Measurements from ENCODE around the gene ZNF107. TPM values are rescaled to one million over a fixed set of nuclear protein-coding genes. Genes with fewer than 3 reads are reported as not detected.
A peak's percentile ranks its signal among the peaks of the same experiment; 100 is the strongest.

ZNF107 gene
- 2.0 and 3.6 TPM in 2 replicates for total RNA-seq (2012; rRNA removed)
- polyA plus RNA-seq (2012; rRNA removed) = 1.9 and 2.5 TPM in 2 replicates
- 0.14 and 0.28 TPM in 2 replicates for polyA plus RNA-seq (2012; cell fraction: cytosol; rRNA removed)
- polyA plus RNA-seq (2012; cell fraction: nucleus; rRNA removed; ENCODE audit: low replicate concordance) = 0.61 and 3.3 TPM in 2 replicates
- percentile 78 among the genes with signal in this experiment for Bru-seq, nascent RNA
- percentile 81 among the genes with signal in this experiment for BruChase-seq, experiment 1, labeled RNA remaining after a 6-hour chase
- percentile 85 among the genes with signal in this experiment for BruChase-seq, experiment 2, labeled RNA remaining after a 2-hour chase
- long read RNA-seq, full-length matches to known transcripts = 3 of 7 reads
- long read RNA-seq, partial matches to known transcripts = 0 of 7 reads
- long read RNA-seq, other reads (novel, unspliced or antisense) = 4 of 7 reads

DNA sequence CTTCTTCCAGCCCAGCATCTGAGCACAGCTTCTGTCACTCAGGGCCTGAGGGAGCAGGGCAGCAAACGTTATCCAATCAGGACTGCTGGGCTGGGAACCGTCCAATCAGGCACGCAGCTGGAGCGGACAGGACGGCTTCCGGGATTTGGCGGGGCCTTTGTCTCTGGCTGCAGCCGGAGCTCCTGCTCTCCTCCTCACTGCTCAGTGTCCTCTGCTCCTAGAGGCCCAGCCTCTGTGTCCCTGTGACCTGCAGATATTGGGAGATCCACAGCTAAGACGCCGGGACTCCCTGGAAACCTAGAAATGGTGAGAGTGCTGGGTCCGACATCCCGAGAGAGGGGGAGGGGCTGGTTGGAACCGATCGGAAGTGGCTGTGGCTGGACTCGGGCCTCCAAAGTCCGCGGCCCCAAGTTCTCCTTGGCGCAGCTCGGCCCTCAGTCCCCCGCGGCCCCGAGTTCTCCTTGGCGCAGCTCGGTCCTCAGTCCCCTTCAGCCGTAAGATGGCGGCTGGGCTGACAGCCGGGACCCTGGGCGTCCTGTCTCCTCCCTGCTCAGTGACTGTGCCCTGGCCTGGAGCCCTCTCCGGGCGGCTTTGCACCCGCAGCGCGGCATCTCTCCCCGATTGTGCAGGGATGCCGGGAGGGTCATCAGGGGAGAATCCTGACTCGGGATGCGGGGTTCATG lies at the start of gene ZNF107:
Gene ZNF107, plus strand, starts transcription at position 154 of the 683 bp plus-strand sequence. Its CDS starts 150 bp downstream, at position 304.
- peak; percentile 93 for DNase-seq
- 0% methylated on average over 4 of the region's 37 CpGs; no CpG with 5 or more reads in 1 of the 2 experiments for WGBS, 2 experiments (ENCODE audit: extremely low coverage in 2 of 2, insufficient read length in 1 of 2)

More for the DNA sequence above, at the start of gene ZNF107:
- no TSS peak for BruUV-seq (replicated peaks)
- CTCF ChIA-PET = interaction anchor here (0.5 kb wide), 1 partner anchor 121 kb away, joined by 4 read pairs; no protein-coding TSS in a partner anchor
- TF ChIP-seq POLR2A (IDR thresholded peaks at IDR 0.05; ENCODE audit: low read depth, low read length) = peak; percentile 55; the same call in 1 of the 2 replicates
- TF ChIP-seq MXI1 (IDR thresholded peaks at IDR 0.05; ENCODE audit: borderline replicate concordance, low read depth, low read length) = peak; percentile 61; the same call in 1 of the 2 replicates
- TF ChIP-seq MAZ (IDR thresholded peaks at IDR 0.05; ENCODE audit: borderline replicate concordance, low read depth, low read length) = no peak
- TF ChIP-seq RFX5 (IDR thresholded peaks at IDR 0.05; ENCODE audit: low read depth, low read length) = no peak
- TF ChIP-seq CHD1 (IDR thresholded peaks at IDR 0.05; ENCODE audit: low read depth, low read length) = no peak
- no peak for TF ChIP-seq NFE2L2 (IDR thresholded peaks at IDR 0.05; ENCODE audit: low read depth, low read length)
- TF ChIP-seq SMC3 (IDR thresholded peaks at IDR 0.05; ENCODE audit: low read depth, low read length) = no peak
- TF ChIP-seq FOS (IDR thresholded peaks at IDR 0.05; ENCODE audit: low read depth, low read length) = no peak
- no peaks in the 10 kb centered on the region; the same call in 1 of the 2 replicates for H3K4me1 ChIP-seq (ENCODE audit: control insufficient read depth, insufficient read depth, low read length)
- no peaks in the 10 kb centered on the region for H3K9me3 ChIP-seq (ENCODE audit: control insufficient read depth, insufficient read depth, low read length)
- H3K56ac ChIP-seq (ENCODE audit: extremely low read depth, insufficient read depth, low read length) = no peak within 1 kb of the TSS
- H2BK5ac ChIP-seq (ENCODE audit: low read depth, low read length, poor library complexity, severe bottlenecking) = peak within 1 kb of the TSS; percentile 30
- peak within 1 kb of the TSS; percentile 79; the same call in 1 of the 2 replicates for H3K14ac ChIP-seq (replicated peaks; ENCODE audit: low read depth, low read length)
- in situ Hi-C loops (cut with MboI; ENCODE audit: low sequenced_read_pairs) (no loop called here), dilution Hi-C loops (cut with HindIII; ENCODE audit: low sequenced_read_pairs, unreplicated experiment) (no loop called here), intact Hi-C loops (cut with micrococcal nuclease) (loop anchor here (5.0 to 10.0 kb wide), 2 partner anchors 111 to 126 kb away; partner anchors contain the start of gene ZNF138)
- H3K36me3 ChIP-seq (ENCODE audit: control insufficient read depth, insufficient read depth, low read length) = peaks cover 14% of the 10 kb centered on the region
- H4K91ac ChIP-seq (ENCODE audit: insufficient read depth, low read depth, low read length) = peak within 1 kb of the TSS; percentile 68
- no peaks in the 10 kb centered on the region for H4K20me1 ChIP-seq (ENCODE audit: insufficient read depth, low read length)
- peak within 1 kb of the TSS; percentile 61 to 79; a peak in 3 of 4 replicates for H4K8ac ChIP-seq (ENCODE audit: low read depth in 2 of 2, low read length in 2 of 2)
- H3K23ac ChIP-seq (ENCODE audit: low read depth, low read length) = peak within 1 kb of the TSS; percentile 95; the same call in 1 of the 2 replicates
- no peaks in the 10 kb centered on the region for H3K9me1 ChIP-seq (ENCODE audit: insufficient read depth, low read length)
- H3K18ac ChIP-seq (ENCODE audit: low read depth, low read length) = 0 out of 2 replicates have a peak within 1 kb of the TSS, but pooled peaks have one; percentile 37
- peak within 1 kb of the TSS; percentile 87 for H3K4me2 ChIP-seq (ENCODE audit: low read depth, low read length)
- peak within 1 kb of the TSS; percentile 43 for H4K5ac ChIP-seq (ENCODE audit: low read depth, low read length)
- peak; percentile 99 for ATAC-seq (ENCODE audit: low read depth)
- peaks cover 0 to 13% of the 10 kb centered on the region in 2 experiments; a peak in 3 of 4 replicates for H3K79me1 ChIP-seq (ENCODE audit: low read depth in 1 of 2, low read length in 2 of 2)
- H3K27me3 ChIP-seq (ENCODE audit: control insufficient read depth, insufficient read depth, low read length) = no peaks in the 10 kb centered on the region
- H2BK120ac ChIP-seq (ENCODE audit: low read depth, low read length) = no peak within 1 kb of the TSS
- H2AK9ac ChIP-seq (replicated peaks; ENCODE audit: low read depth, low read length, poor library complexity) = peak within 1 kb of the TSS; percentile 90
- POLR2A ChIA-PET (ENCODE audit: unreplicated experiment) = interaction anchor here (0.6 kb wide), 1 partner anchor 83 kb away, joined by 20 read pairs; no protein-coding TSS in a partner anchor
- peak within 1 kb of the TSS; percentile 97 for H2AFZ ChIP-seq (replicated peaks; ENCODE audit: low read length, poor library complexity)
- H2BK15ac ChIP-seq (ENCODE audit: low read depth, low read length) = no peak within 1 kb of the TSS
- H2AK5ac ChIP-seq (ENCODE audit: low read depth, low read length) = no peak within 1 kb of the TSS
- peak within 1 kb of the TSS; percentile 74 for H3K9ac ChIP-seq (ENCODE audit: low read depth, low read length)
- no peak within 1 kb of the TSS for H2BK20ac ChIP-seq (ENCODE audit: low read depth, low read length)
- H3K4me3 ChIP-seq (ENCODE audit: insufficient read depth, low read depth, low read length) = peak within 1 kb of the TSS; percentile 99
- peak within 1 kb of the TSS; percentile 84 for H3K4ac ChIP-seq (ENCODE audit: low read depth, low read length)
- peak within 1 kb of the TSS; percentile 82 for H3K27ac ChIP-seq (ENCODE audit: insufficient read depth, low read length)
